Stimulated activated CD8-positive, alpha-beta memory T cell treated with anti-CD3 and anti-CD28 coated beads, Interleukin-15, amount 100 ng/mL, for 4 hours (primary cell): ENCODE measurements around the gene CHRNB1.

Experiments used
- DNase-seq, 2 donors: peaks; one replicate each; pipeline ENCODE4 v3.0.0-alpha.2; 2020; ENCODE audit warnings: low read depth in 2 of 2

Gene CHRNB1

GRCh38 chr17:7437369-7437863, 7.4 kb upstream of the CHRNB1 start:
- no peak for DNase-seq

- DNase-seq, result peak in 1 of 2 donors; percentile 35
These were observed 6.8 kb upstream of the CHRNB1 start for GRCh38 chr17:7437950-7438614.

GRCh38 chr17:7438656-7439460, 6.0 kb upstream of the CHRNB1 start:
- no peak for DNase-seq

- no peak for DNase-seq
These were observed 5.3 kb upstream of the CHRNB1 start, which contains the start of gene FGF11 for GRCh38 chr17:7439462-7440112. Gene FGF11, plus strand, starts transcription at chr17:7439512. Its CDS starts 109 bp downstream, at chr17:7439621.

GRCh38 chr17:7440113-7440833, 4.6 kb upstream of the CHRNB1 start:
- DNase-seq, result no peak

GRCh38 chr17:7440834-7441195, 4.0 kb upstream of the CHRNB1 start:
- no peak for DNase-seq

- no peak for DNase-seq
These were observed 3.6 kb upstream of the CHRNB1 start for GRCh38 chr17:7441266-7441665.

GRCh38 chr17:7442142-7442541, 2.7 kb upstream of the CHRNB1 start:
- no peak for DNase-seq

- DNase-seq, result no peak
These were observed 1.1 kb upstream of the CHRNB1 start for GRCh38 chr17:7443499-7444485.

GRCh38 chr17:7445619-7445968, 733 bp downstream of the CHRNB1 start:
- no peak for DNase-seq

- DNase-seq, result no peak
These were observed 3.6 kb downstream of the CHRNB1 start for GRCh38 chr17:7448461-7448860.

GRCh38 chr17:7459961-7460545, 15.2 kb downstream of the CHRNB1 start:
- no peak for DNase-seq

GRCh38 chr17:7460850-7461660, 16.2 kb downstream of the CHRNB1 start:
- DNase-seq, result no peak

- DNase-seq, result no peak
These were observed 17.9 kb downstream of the CHRNB1 start for GRCh38 chr17:7462474-7463371.

GRCh38 chr17:7463372-7463846, 18.5 kb downstream of the CHRNB1 start:
- no peak for DNase-seq

- no peak for DNase-seq
These were observed 19.2 kb downstream of the CHRNB1 start for GRCh38 chr17:7464081-7464480.

GRCh38 chr17:7465597-7466275, 20.9 kb downstream of the CHRNB1 start:
- no peak for DNase-seq

- DNase-seq, result no peak
These were observed 21.4 kb downstream of the CHRNB1 start for GRCh38 chr17:7466318-7466638.
